HL-60/S4 treated with phorbol 12-myristate 13-acetate at 8.2 ng/mL for 4 days and 3 days (cell line): Measurements from ENCODE around the gene FAM241B.

Experiments used
- in situ Hi-C: fragments of 300-500 bp; cut with MboI; formaldehyde crosslinking; loops from 2 replicates; pipeline ENCODE4 v1.15.0; 2022; ENCODE audit warnings: low sequenced_read_pairs

FAM241B gene

DNA sequence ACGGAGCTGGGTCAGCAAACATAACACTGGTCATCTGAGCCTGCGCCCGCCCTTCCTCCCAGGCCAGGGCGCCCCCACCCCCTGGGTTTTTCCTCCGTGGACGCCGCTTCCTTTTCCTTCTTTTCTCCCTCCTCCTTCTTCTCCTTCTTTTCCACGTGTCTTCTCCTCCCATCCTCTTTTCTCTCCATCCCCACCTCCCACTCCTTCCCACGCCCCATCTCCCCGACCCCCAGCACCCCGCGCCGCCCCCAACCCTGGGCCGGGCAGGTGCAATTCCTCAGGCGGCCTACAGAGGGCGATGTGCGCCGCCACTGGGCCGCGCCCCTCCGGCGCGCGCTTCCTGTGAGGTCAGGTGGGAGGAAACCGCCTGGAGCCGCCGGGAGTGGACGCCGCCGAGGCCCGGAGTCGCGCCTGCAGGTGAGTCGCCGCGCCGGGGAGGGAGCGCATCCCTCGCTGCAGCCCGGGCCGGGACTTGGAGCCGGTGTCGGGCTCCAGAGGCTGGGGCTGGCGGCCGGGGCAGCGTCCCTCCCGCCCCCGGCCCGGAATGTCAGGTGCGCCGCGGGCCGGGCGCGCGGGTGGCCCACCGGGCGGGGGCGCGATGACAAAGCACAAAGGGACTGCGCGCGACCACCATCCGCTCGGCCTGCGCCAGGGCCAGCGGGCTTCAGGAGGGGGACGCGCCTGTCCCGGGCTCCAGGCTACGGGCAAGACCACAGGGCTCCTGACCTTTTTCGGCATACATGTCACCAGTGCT lies at the start of gene FAM241B:
Gene FAM241B, plus strand, starts transcription at position 351 of the 754 bp plus-strand sequence. CDS start 1,497 bp downstream, outside the sequence.
- in situ Hi-C loops: loop anchor here (10.0 to 25.0 kb wide), 2 partner anchors 115 to 218 kb away; partner anchors contain the start of gene TACR2

DNA sequence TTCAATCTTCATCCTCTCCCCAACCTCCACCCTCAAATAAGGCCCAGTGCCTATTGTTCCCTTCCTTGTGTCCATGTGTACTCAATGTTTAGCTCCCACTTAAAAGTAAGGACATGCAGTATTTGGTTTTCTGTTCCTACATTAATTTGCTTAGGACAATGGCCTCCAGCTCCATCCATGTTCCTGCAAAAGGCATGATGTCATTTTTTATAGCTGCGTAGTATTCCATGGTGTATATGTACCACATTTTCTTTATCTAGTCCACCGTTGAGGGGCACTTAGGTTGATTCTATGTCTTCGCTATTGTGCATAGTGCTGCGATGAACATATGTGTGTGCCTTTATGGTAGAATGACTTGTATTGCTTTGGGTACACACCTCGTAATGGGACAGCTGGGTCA lies 49.6 kb upstream of the FAM241B start:
- in situ Hi-C loops: no loop called here

DNA sequence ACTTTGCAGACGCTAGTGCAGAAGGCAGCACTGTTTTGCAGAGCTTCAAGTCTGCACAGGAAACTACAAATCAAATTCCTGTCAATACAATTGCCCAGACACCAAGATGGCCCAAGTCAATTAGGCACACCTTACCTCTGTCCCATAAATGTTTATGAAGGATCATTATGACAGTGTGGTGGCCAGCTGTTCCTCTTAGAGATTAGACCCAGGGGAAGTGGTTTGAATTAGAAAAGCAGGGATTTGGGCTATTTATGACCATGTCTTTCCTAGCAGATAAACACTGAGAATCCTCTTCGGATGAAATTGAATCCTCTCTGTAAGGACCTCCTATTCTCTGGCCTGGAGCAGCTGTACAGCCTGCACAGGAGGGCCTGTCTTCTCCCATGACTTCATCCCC lies 46.9 kb upstream of the FAM241B start:
- in situ Hi-C loops: no loop called here

DNA sequence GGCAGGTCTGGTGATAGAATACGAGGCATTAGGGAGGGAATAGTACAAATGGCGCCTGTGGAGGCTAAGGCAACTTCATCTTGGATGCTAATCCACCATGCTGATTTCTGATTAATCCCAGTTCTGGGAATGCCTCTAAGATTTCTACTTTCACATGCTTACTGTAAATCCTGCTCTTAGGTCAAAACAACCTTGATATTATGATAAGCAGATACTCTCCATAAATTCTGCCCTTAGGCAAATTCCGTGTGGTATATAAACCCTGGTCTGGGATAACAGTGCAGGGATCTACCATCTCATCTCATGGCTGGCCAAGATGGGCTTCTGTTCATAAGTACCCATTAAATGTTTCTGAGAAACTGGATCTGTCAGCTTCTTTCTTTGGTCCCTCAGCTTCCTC lies 45.4 kb upstream of the FAM241B start:
- in situ Hi-C loops: no loop called here

GRCh38 chr10:69588358-69588757 lies 41.7 kb upstream of the FAM241B start:
- in situ Hi-C loops: no loop called here

- in situ Hi-C loops: no loop called here
These were observed 29.2 kb upstream of the FAM241B start for GRCh38 chr10:69600761-69601330.

DNA sequence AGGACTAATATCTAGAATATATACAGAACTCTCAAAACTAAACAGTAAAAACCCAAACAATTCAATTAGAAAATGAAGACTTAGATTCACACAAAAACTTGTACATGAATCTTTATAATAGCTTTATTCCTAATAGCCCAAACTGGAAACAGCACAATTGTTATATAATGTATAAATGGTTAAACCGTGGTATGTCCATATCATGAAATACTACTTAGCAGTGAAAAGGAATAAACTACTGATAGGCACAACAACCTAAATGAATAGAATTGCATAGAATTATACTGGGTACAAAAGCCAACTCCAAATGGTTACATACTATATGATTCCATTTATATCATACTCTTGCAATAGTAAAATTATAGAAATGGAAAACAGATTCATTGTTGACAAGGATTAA lies 21.0 kb upstream of the FAM241B start:
- in situ Hi-C loops: no loop called here

DNA sequence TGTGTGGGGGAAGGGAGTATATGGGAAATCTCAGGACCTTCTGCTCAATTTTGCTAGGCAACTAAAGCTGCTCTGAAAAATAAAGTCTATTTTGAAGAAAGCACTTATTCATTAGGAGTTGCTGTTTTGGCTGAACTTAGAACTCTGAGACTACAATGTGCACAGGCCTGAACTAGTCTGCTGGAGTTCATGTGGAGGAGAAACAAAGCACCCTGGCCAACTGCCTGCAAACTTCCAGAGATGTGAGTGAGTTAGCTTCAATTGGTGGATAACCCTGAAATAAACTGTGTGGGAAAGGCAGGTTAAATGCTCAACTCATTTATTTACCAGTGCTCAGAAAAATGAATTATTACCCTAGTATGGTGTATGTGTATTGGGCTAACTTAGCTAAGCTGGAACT lies 17.3 kb upstream of the FAM241B start:
- in situ Hi-C loops: no loop called here

DNA sequence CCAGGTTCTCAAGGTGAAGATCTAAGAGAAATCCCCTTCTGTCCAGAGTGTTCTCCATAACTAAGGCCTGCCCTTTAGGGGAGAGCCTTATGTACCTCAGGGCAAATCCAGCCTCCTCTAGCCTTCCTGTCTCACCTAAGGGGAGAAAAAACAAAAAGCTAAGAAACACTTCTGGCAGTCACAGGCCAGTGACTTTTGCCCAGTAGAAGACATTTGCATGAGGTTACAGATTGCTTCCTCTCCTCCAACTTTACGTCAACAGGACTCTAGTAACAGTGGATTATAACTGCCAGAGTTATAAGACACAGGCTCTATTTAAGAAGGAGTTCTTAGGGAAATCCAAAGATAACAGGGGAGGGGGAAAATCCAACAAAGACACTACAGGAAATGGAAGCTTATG lies 15.9 kb upstream of the FAM241B start:
- in situ Hi-C loops: no loop called here

DNA sequence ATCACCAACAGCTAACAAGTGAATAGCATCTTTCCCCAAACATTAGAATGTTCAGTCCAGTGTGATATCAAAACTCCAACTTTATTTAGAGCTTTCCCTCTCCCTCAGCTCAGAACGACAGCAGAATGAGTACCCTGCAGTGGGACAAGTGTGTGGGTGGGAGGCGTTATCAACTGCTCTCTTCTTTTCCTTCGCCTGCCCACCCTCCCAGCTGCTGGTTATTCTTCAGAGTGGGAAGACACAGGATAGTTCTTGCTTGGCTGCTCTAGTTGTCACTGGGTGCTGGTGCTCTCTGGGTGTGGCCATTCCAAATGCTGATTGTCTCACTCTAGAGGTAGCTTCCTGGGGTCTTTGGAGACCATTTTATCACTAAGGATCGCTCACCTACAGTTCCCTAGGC lies 13.7 kb upstream of the FAM241B start:
- in situ Hi-C loops: no loop called here

GRCh38 chr10:69618746-69619145 lies 11.3 kb upstream of the FAM241B start:
- in situ Hi-C loops: no loop called here

DNA sequence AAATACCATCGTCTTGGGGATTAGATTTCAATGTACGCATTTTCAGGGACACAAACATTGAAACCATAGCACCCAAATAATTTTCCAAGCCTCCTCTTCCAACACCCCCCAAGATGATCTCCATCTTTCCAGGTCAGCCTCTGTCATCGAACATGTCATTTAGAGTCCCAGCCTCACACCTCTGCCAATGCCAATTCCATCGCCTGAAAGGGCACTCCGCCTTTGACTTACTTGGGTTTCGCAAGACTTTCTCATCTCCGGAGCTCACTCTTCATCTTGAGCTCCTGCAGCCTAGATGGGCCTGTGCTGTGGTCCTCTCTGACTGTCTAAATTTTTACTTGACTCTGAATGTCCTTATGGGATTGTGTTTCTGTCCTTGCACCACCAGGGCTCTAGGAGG lies 10.4 kb upstream of the FAM241B start:
- in situ Hi-C loops: no loop called here

DNA sequence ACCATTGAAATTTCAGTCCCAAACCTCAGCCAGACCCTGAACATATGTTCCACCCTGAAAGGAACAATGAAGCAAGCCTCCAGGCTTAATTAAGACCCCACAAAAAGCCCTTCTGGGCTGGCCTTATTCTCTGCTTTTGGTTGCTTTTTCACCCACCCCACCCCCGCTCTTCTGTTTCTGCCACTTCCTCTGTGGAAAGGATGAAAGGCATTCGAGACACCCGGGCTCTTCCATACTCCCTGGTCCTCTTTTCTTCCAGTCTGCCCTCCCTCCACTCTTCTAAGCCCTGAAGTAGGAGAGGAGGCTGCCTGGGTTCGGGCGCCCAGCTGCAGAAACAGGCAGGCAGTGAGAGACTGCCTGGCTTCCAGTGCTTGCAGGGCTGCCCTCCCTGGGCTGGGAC lies 9.4 kb upstream of the FAM241B start:
- in situ Hi-C loops: no loop called here

GRCh38 chr10:69624245-69624786 lies 5.7 kb upstream of the FAM241B start:
- in situ Hi-C loops: no loop called here

DNA sequence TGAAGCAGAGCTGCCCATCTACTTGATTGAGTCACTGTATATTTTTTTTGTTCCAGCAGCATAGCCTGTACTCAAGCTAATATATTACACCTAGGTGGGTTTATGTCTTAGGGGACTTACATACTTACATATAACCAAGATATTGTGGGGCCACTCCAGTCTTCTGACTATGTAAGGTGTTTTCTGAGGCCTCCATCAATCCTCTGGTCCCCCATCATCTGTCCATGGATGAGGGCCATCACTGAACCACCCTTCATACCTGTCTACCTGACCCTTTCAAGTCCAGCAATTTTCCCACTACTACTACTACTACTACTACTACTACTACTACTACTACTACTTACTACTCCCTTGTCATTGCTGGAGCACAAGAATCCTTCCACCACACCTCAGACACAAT lies 3.2 kb upstream of the FAM241B start:
- in situ Hi-C loops: loop anchor here (25.0 kb wide), 1 partner anchor 215 kb away; the partner anchor contains the start of gene TACR2

- in situ Hi-C loops: loop anchor here (25.0 kb wide), 1 partner anchor 217 kb away; the partner anchor contains the start of gene TACR2
These were observed 1.2 kb upstream of the FAM241B start for GRCh38 chr10:69628891-69629290.

DNA sequence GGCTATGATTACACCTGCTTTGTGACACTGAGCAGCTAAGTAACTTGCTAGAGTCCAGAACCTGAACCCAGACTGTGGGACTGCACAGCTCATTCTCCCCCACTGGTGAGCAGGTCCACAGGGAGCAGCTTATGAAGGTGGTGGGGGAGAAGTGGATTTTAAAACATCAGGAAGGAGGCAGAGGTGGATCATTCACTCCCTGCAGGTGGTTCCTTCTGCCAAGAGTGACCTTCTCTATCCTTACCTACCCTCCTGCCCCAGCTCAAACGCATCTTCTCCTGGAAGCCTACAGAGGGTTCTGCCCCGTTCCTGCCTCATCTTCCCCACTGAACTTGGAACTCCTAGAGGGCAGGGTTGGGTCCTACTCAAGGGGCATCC lies 539 bp upstream of the FAM241B start:
- in situ Hi-C loops: loop anchor here (25.0 kb wide), 1 partner anchor 217 kb away; the partner anchor contains the start of gene TACR2

GRCh38 chr10:69630651-69631400 lies 779 bp downstream of the FAM241B start:
- in situ Hi-C loops: loop anchor here (10.0 to 25.0 kb wide), 2 partner anchors 116 to 219 kb away; partner anchors contain the start of gene TACR2

DNA sequence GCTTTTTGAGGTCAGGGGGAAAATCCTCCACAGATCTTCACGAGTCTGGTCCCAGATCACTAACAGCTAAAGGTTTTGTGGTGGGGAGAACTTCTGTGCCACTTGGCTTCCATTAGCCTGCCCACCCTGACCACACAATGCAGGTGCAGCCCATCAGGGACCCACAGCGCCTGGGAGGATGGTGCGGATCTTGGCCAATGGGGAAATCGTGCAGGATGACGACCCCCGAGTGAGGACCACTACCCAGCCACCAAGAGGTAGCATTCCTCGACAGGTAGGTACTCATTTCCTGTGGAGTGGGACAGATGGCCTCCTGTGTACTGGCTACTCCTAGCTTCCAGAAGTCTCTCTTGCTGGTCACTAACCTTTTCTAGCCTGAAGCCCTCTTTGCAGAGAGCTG lies 1.5 kb downstream of the FAM241B start:
- in situ Hi-C loops: loop anchor here (10.0 to 25.0 kb wide), 2 partner anchors 117 to 219 kb away; partner anchors contain the start of gene TACR2

- in situ Hi-C loops: loop anchor here (10.0 to 25.0 kb wide), 2 partner anchors 118 to 220 kb away; partner anchors contain the start of gene TACR2
These were observed 2.6 kb downstream of the FAM241B start for GRCh38 chr10:69632516-69633199.
